Liver (tissue), 9 donors: ENCODE measurements around the gene DIP2C. TPM values are rescaled to one million over a fixed set of nuclear protein-coding genes. Genes with fewer than 3 reads are reported as not detected.

Experiments
- DNase-seq: peaks from one replicate; pipeline ENCODE4 v3.0.0-alpha.2; 2017; ENCODE audit warnings: low spot score
- H3K27ac ChIP-seq, 2 donors: one replicate each; pipeline ENCODE4 v1.7.0; 2013; ENCODE audit warnings: inconsistent platforms in 2 of 2, low read length in 2 of 2, control low read depth in 1 of 2, low read depth in 1 of 2, mild to moderate bottlenecking in 1 of 2
- H3K27me3 ChIP-seq, 4 donors: one replicate each; pipeline versions ENCODE4 v1.6.1 to v1.7.0; 2013; ENCODE audit warnings: low read length in 3 of 4, inconsistent platforms in 1 of 4, mild to moderate bottlenecking in 1 of 4, moderate library complexity in 1 of 4; ENCODE audit not compliant: control insufficient read depth in 4 of 4, insufficient read depth in 4 of 4
- H3K36me3 ChIP-seq, 4 donors: one replicate each; pipeline versions ENCODE4 v1.6.1 to v1.7.0; 2013; ENCODE audit warnings: low read length in 3 of 4, mild to moderate bottlenecking in 3 of 4, low read depth in 1 of 4, moderate library complexity in 1 of 4; ENCODE audit not compliant: control insufficient read depth in 4 of 4, insufficient read depth in 3 of 4
- H3K4me1 ChIP-seq, 4 donors: one replicate each; pipeline versions ENCODE4 v1.6.1 to v1.7.0; 2013; ENCODE audit warnings: low read length in 3 of 4, mild to moderate bottlenecking in 3 of 4, moderate library complexity in 1 of 4; ENCODE audit not compliant: control insufficient read depth in 4 of 4, insufficient read depth in 4 of 4
- H3K4me3 ChIP-seq, 3 donors: one replicate each; pipeline versions ENCODE4 v1.6.1 to v1.7.0; 2013; ENCODE audit warnings: low read length in 3 of 3, control low read depth in 1 of 3, low read depth in 1 of 3, mild to moderate bottlenecking in 1 of 3
- H3K9ac ChIP-seq, 2 donors: one replicate each; pipeline ENCODE4 v1.7.0; 2013; ENCODE audit warnings: low read length in 2 of 2, mild to moderate bottlenecking in 2 of 2, moderate library complexity in 2 of 2, control low read depth in 1 of 2, low read depth in 1 of 2
- H3K9me3 ChIP-seq, 4 donors: one replicate each; pipeline versions ENCODE4 v1.6.1 to v1.7.0; 2013; ENCODE audit warnings: low read length in 3 of 4; ENCODE audit not compliant: control insufficient read depth in 4 of 4
- FOXA2 ChIP-seq: IDR thresholded peaks from 2 replicates; pipeline ENCODE4 v1.6.1; 2016; ENCODE audit warnings: antibody characterized with exemption
- GABPA ChIP-seq, 2 donors: IDR thresholded peaks in 1 of 2; conservative IDR thresholded peaks in 1 of 2; 2 replicates each; pipeline ENCODE4 v1.6.1; 2016; ENCODE audit warnings: antibody characterized with exemption in 2 of 2, mild to moderate bottlenecking in 1 of 2, moderate library complexity in 1 of 2
- HNF4A ChIP-seq, 2 donors: conservative IDR thresholded peaks; 2 replicates each; pipeline ENCODE4 v1.6.1; 2016; ENCODE audit warnings: antibody characterized with exemption in 2 of 2, mild to moderate bottlenecking in 2 of 2
- HNF4G ChIP-seq: IDR thresholded peaks from 2 replicates; pipeline ENCODE4 v1.6.1; 2016; ENCODE audit warnings: antibody characterized with exemption
- JUND ChIP-seq, 2 donors: IDR thresholded peaks; 2 replicates each; pipeline ENCODE4 v1.6.1; 2016; ENCODE audit warnings: antibody characterized with exemption in 2 of 2
- NR2F2 ChIP-seq: IDR thresholded peaks from 2 replicates; pipeline ENCODE4 v1.6.1; 2016; ENCODE audit warnings: antibody characterized with exemption
- RAD21 ChIP-seq, 2 donors: IDR thresholded peaks; 2 replicates each; pipeline ENCODE4 v1.6.1; 2016; ENCODE audit warnings: antibody characterized with exemption in 2 of 2, mild to moderate bottlenecking in 2 of 2
- SP1 ChIP-seq: IDR thresholded peaks from 2 replicates; pipeline ENCODE4 v1.6.1; 2018; ENCODE audit warnings: antibody characterized with exemption, mild to moderate bottlenecking
- TAF1 ChIP-seq: conservative IDR thresholded peaks from 2 replicates; pipeline ENCODE4 v1.6.1; 2016; ENCODE audit warnings: antibody characterized with exemption, mild to moderate bottlenecking
- YY1 ChIP-seq: IDR thresholded peaks from 2 replicates; pipeline ENCODE4 v1.6.1; 2016; ENCODE audit warnings: antibody characterized with exemption, mild to moderate bottlenecking
- WGBS: extraction: QIAGEN DNeasy Blood & Tissue Kit; methylation state at CpG from one replicate; pipeline ENCODE4 v1.1.7; 2013; 5-methylcytosine and 5-hydroxymethylcytosine counted together
- polyA plus RNA-seq, 2 donors: library from polyadenylated mRNA; stranded (reverse) in 1 of 2; unstranded in 1 of 2; fragments of 200-250 nt in 1 of 2; fragments of >200 nt in 1 of 2; fragmentation: Nextera tagmentation in 1 of 2; extraction: Ambion mirVana in 1 of 2; gene quantifications; one replicate each; pipeline versions ENCODE4 v1.2.1 to v1.2.3, GENCODE V29; 2013 to 2015
- total RNA-seq, 2 donors: library from RNA; depleted of rRNA; stranded (reverse); fragments of >200 nt; gene quantifications; one replicate each; pipeline ENCODE4 v1.2.3, GENCODE V29; 2014
- TF ChIP-seq, protein P1 (sequence below): IDR thresholded peaks from 2 replicates; pipeline ENCODE4 v1.6.1; 2016; ENCODE audit warnings: antibody characterized with exemption
- TF ChIP-seq, protein P2 (sequence below): IDR thresholded peaks from 2 replicates; pipeline ENCODE4 v1.6.1; 2016; ENCODE audit warnings: antibody characterized with exemption
- TF ChIP-seq, protein P3 (sequence below): fragments of 150-350 bp; IDR thresholded peaks from 2 replicates; pipeline ENCODE4 v1.5.1; 2017; ENCODE audit warnings: improper control_type of control experiment, low read depth, low read length; ENCODE audit not compliant: missing input control
- TF ChIP-seq, protein P4 (sequence below): IDR thresholded peaks from 2 replicates; pipeline ENCODE4 v1.6.1; 2016; ENCODE audit warnings: antibody characterized with exemption
- TF ChIP-seq, protein P5 (sequence below): IDR thresholded peaks from 2 replicates; pipeline ENCODE4 v1.6.1; 2016; ENCODE audit warnings: antibody characterized with exemption, mild to moderate bottlenecking
- donor health status: healthy.
- donor health status: healthy.
- donor health status: healthy.
- donor health status: healthy.
- donor health status: healthy.

The DIP2C gene
- total and polyA plus RNA-seq, 4 donors = 4.2 to 12.2 (median 5.7) TPM

DNA sequence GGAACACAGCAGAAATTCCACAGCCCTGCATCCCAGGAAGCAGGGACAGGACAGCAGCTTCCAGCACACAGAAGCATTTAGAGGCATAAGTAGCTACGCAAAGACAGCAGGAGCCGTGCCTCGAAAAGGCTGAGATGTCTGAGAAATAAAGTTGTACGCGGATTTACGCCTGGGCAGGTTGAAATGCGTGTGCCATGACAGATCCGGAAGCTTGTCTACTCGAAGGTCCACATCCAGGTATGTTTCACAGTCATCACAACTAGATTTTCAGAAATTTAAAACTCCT is 26.1 kb downstream of the DIP2C start:
- Histone ChIP-seq H3K4me1 (peaks cover 0 to 14% (median 6%) of the 10 kb centered on the region in 4 donors), H3K27ac (no peak overlapping the region), H3K4me3 (no peak overlapping the region), H3K36me3 (no peaks in the 10 kb centered on the region), H3K27me3 (no peaks in the 10 kb centered on the region), H3K9me3 (no peaks in the 10 kb centered on the region), H3K9ac (no peak overlapping the region)
- 94% methylated on average over 9 of the region's 9 CpGs for WGBS
- no peak for TF ChIP-seq YY1
- TF ChIP-seq, protein P1, sequence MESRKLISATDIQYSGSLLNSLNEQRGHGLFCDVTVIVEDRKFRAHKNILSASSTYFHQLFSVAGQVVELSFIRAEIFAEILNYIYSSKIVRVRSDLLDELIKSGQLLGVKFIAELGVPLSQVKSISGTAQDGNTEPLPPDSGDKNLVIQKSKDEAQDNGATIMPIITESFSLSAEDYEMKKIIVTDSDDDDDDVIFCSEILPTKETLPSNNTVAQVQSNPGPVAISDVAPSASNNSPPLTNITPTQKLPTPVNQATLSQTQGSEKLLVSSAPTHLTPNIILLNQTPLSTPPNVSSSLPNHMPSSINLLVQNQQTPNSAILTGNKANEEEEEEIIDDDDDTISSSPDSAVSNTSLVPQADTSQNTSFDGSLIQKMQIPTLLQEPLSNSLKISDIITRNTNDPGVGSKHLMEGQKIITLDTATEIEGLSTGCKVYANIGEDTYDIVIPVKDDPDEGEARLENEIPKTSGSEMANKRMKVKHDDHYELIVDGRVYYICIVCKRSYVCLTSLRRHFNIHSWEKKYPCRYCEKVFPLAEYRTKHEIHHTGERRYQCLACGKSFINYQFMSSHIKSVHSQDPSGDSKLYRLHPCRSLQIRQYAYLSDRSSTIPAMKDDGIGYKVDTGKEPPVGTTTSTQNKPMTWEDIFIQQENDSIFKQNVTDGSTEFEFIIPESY = no peak
- TF ChIP-seq, protein P2, sequence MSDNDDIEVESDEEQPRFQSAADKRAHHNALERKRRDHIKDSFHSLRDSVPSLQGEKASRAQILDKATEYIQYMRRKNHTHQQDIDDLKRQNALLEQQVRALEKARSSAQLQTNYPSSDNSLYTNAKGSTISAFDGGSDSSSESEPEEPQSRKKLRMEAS = no peak
- TF ChIP-seq, protein P3, sequence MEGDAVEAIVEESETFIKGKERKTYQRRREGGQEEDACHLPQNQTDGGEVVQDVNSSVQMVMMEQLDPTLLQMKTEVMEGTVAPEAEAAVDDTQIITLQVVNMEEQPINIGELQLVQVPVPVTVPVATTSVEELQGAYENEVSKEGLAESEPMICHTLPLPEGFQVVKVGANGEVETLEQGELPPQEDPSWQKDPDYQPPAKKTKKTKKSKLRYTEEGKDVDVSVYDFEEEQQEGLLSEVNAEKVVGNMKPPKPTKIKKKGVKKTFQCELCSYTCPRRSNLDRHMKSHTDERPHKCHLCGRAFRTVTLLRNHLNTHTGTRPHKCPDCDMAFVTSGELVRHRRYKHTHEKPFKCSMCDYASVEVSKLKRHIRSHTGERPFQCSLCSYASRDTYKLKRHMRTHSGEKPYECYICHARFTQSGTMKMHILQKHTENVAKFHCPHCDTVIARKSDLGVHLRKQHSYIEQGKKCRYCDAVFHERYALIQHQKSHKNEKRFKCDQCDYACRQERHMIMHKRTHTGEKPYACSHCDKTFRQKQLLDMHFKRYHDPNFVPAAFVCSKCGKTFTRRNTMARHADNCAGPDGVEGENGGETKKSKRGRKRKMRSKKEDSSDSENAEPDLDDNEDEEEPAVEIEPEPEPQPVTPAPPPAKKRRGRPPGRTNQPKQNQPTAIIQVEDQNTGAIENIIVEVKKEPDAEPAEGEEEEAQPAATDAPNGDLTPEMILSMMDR = no peak
- TF ChIP-seq JUND (IDR thresholded peaks at IDR 0.05) = no peak
- no peak for TF ChIP-seq HNF4A (conservative IDR thresholded peaks at IDR 0.05)
- TF ChIP-seq NR2F2 = no peak
- no peak for TF ChIP-seq TAF1
- TF ChIP-seq, protein P4, sequence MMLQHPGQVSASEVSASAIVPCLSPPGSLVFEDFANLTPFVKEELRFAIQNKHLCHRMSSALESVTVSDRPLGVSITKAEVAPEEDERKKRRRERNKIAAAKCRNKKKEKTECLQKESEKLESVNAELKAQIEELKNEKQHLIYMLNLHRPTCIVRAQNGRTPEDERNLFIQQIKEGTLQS = no peak
- no peak for TF ChIP-seq FOXA2
- TF ChIP-seq HNF4G = no peak
- no peak for TF ChIP-seq GABPA (IDR thresholded peaks at IDR 0.05 in 1 of 2, conservative IDR thresholded peaks at IDR 0.05 in 1 of 2)
- no peak for TF ChIP-seq SP1
- TF ChIP-seq RAD21 (IDR thresholded peaks at IDR 0.05) = no peak
- TF ChIP-seq, protein P5, sequence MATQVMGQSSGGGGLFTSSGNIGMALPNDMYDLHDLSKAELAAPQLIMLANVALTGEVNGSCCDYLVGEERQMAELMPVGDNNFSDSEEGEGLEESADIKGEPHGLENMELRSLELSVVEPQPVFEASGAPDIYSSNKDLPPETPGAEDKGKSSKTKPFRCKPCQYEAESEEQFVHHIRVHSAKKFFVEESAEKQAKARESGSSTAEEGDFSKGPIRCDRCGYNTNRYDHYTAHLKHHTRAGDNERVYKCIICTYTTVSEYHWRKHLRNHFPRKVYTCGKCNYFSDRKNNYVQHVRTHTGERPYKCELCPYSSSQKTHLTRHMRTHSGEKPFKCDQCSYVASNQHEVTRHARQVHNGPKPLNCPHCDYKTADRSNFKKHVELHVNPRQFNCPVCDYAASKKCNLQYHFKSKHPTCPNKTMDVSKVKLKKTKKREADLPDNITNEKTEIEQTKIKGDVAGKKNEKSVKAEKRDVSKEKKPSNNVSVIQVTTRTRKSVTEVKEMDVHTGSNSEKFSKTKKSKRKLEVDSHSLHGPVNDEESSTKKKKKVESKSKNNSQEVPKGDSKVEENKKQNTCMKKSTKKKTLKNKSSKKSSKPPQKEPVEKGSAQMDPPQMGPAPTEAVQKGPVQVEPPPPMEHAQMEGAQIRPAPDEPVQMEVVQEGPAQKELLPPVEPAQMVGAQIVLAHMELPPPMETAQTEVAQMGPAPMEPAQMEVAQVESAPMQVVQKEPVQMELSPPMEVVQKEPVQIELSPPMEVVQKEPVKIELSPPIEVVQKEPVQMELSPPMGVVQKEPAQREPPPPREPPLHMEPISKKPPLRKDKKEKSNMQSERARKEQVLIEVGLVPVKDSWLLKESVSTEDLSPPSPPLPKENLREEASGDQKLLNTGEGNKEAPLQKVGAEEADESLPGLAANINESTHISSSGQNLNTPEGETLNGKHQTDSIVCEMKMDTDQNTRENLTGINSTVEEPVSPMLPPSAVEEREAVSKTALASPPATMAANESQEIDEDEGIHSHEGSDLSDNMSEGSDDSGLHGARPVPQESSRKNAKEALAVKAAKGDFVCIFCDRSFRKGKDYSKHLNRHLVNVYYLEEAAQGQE = no peak
- no peak for DNase-seq

DNA sequence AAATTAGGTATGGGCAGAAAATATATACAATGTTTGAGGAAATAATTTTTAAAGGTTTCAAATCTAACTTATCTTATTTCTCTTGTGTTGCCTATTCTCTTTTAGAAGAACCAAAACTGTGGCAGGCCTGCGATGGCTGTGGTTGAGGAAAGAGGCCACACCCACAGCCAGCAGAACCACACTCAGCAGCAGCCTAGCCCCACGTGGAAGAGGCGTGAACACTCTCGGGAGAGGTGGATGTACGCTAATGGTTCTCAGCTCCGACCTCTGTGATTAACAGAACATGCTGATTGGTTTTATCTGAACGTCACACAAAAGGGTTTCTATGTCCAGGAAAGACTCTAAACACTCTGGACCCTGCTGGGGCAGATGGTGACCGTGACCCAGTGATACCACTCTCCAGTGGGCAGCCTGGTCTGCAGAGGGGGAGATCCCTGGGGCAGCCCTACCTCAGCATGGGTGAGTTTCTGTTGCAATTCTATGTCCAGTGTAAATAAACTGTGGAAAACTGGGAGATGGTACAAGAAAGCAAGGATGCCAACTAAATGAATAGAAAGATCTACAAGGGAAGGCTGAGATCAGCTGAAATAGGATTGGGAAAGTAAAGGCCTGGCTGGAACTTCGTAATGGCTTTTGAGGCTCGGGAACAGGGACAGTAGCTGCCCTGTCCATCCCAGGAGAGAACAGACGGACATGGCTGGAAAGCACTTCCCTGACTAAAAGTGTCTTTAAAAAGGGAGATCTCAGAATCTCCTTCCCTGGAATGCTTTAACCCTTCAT is 26.6 kb downstream of the DIP2C start:
- no peaks in the 10 kb centered on the region for H3K36me3 ChIP-seq
- no peak for TF ChIP-seq TAF1
- TF ChIP-seq, protein P2 = no peak
- DNase-seq = no peak
- H3K27ac ChIP-seq = no peak overlapping the region
- H3K4me1 ChIP-seq = peaks cover 0 to 14% (median 6%) of the 10 kb centered on the region in 4 donors
- no peak overlapping the region for H3K4me3 ChIP-seq
- WGBS = 85% methylated on average over 11 of the region's 11 CpGs
- no peaks in the 10 kb centered on the region for H3K27me3 ChIP-seq
- H3K9me3 ChIP-seq = no peaks in the 10 kb centered on the region
- no peak overlapping the region for H3K9ac ChIP-seq
